ENCODE results near the gene MTERF4. TPM values are rescaled to one million over a fixed set of nuclear protein-coding genes. Genes with fewer than 3 reads are reported as not detected.

MTERF4 gene
- total and polyA plus RNA-seq, 10 of the 15 experiments (the other 5 are each of a cell fraction or from before 2014, with no cell fraction given), result 36.7 to 69.1 (median 45.5) TPM

GRCh38 chr2:241099246-241099645 lies 2.8 kb downstream of the MTERF4 start (continued):
- TF ChIP-seq USF2 (IDR thresholded peaks at IDR 0.05; ENCODE audit: borderline replicate concordance, low read depth, low read length) (no peak), NR2F1 (conservative IDR thresholded peaks at IDR 0.05) (peak; percentile 13; the same call in 1 of the 2 replicates), TARDBP (IDR thresholded peaks at IDR 0.05; ENCODE audit: borderline replicate concordance) (no peak), BCL11A (IDR thresholded peaks at IDR 0.05; ENCODE audit: low read depth, low read length) (no peak), CHD2 (IDR thresholded peaks at IDR 0.05; ENCODE audit: borderline replicate concordance, low read depth, low read length) (no peak), RELB (IDR thresholded peaks at IDR 0.05; ENCODE audit: low read depth) (peak; percentile 57; the same call in 1 of the 2 replicates), DPF2 (IDR thresholded peaks at IDR 0.05) (0 out of 2 replicates have a peak, but pooled peaks have one; percentile 32), SMC3 (IDR thresholded peaks at IDR 0.05; ENCODE audit: borderline replicate concordance, low read length) (0 out of 2 replicates have a peak, but pooled peaks have one; percentile 4)

GRCh38 chr2:241096979-241097378 lies 5.1 kb downstream of the MTERF4 start:
- ChIA-PET RAD21 (ENCODE audit: unreplicated experiment) (interaction anchor here (1.3 to 1.6 kb wide), 2 partner anchors 52 to 261 kb away, joined by 3 to 8 read pairs; partner anchors contain the start of gene PASK), SMC1A (ENCODE audit: uncharacterized antibody, unreplicated experiment) (interaction anchor here (0.6 to 3.1 kb wide), 8 partner anchors 9 to 261 kb away, joined by 3 to 13 read pairs (median 3); no protein-coding TSS in a partner anchor), POLR2A (interaction anchor here (1.0 to 1.7 kb wide), 3 partner anchors 15 to 218 kb away, joined by 3 to 7 read pairs (median 3); no protein-coding TSS in a partner anchor), CTCF (interaction anchor here (1.5 kb wide), 3 partner anchors 13 to 52 kb away, joined by 3 to 7 read pairs (median 5); partner anchors contain the start of gene PASK)
- in situ Hi-C loops (cut with MboI), result no loop called here
- H3K4me1 ChIP-seq (ENCODE audit: control insufficient read depth, insufficient read depth, low read length), result peaks cover 38% of the 10 kb centered on the region
- peak overlapping the region; percentile 90 for H3K27ac ChIP-seq (ENCODE audit: control insufficient read depth, insufficient read depth)
- H3K79me2 ChIP-seq (ENCODE audit: control insufficient read depth, insufficient read depth, low read length), result peaks cover 74% of the 10 kb centered on the region
- peak overlapping the region; percentile 61; the same call in 1 of the 2 replicates for H3K4me3 ChIP-seq
- FAIRE-seq, result peak; percentile 81
- H2AFZ ChIP-seq (ENCODE audit: control insufficient read depth, low read depth, low read length), result no peak overlapping the region
- peak overlapping the region; percentile 44 for H3K4me2 ChIP-seq (ENCODE audit: control insufficient read depth, insufficient read depth)
- no peaks in the 10 kb centered on the region for H3K9me3 ChIP-seq (replicated peaks; ENCODE audit: control insufficient read depth, insufficient read depth, low read length)
- peak; percentile 58 for ATAC-seq
- peaks cover 20 to 37% of the 10 kb centered on the region in 2 experiments for H3K36me3 ChIP-seq (ENCODE audit: control insufficient read depth in 2 of 2, insufficient read depth in 2 of 2, low read length in 1 of 2)
- no peaks in the 10 kb centered on the region for H3K27me3 ChIP-seq (replicated peaks in 1 of 2; ENCODE audit: control insufficient read depth in 2 of 2, insufficient read depth in 2 of 2, low read length in 1 of 2)
- WGBS (ENCODE audit: insufficient coverage, insufficient replicate concordance, low lambda C conversion rate, missing lambda C conversion rate), result under 1% methylated on average over 8 of the region's 8 CpGs
- H4K20me1 ChIP-seq (ENCODE audit: control insufficient read depth, insufficient read depth), result no peaks in the 10 kb centered on the region
- intact Hi-C loops (cut with micrococcal nuclease; ENCODE audit: unreplicated experiment), result loop anchor here (1.0 kb wide), 1 partner anchor 9 kb away; no protein-coding TSS in a partner anchor
- peak overlapping the region; percentile 76 for H3K9ac ChIP-seq (ENCODE audit: control insufficient read depth, insufficient read depth, low read length)
- DNase-seq (ENCODE audit: low read depth, low spot score), result peak; percentile 86
- BruUV-seq (replicated peaks), result no TSS peak
- no peak for TF ChIP-seq TAF1 (IDR thresholded peaks at IDR 0.05; ENCODE audit: borderline replicate concordance, low read depth, low read length)
- TF ChIP-seq TCF3 (IDR thresholded peaks at IDR 0.05; ENCODE audit: borderline replicate concordance, insufficient read depth, low read depth, low read length), result 0 out of 2 replicates have a peak, but pooled peaks have one; percentile 61
- TF ChIP-seq BRCA1 (IDR thresholded peaks at IDR 0.05; ENCODE audit: low read depth, low read length), result no peak
- TF ChIP-seq PAX5 (IDR thresholded peaks at IDR 0.05; ENCODE audit: borderline replicate concordance, low read depth, low read length), result peak; percentile 94
- TF ChIP-seq PBX3 (IDR thresholded peaks at IDR 0.05; ENCODE audit: insufficient replicate concordance, low read depth, low read length), result no peak
- TF ChIP-seq TCF12 (IDR thresholded peaks at IDR 0.05; ENCODE audit: low read depth, low read length), result no peak
- TF ChIP-seq FOS (IDR thresholded peaks at IDR 0.05; ENCODE audit: borderline replicate concordance, extremely low read depth, insufficient read length), result no peak
- TF ChIP-seq RELB (IDR thresholded peaks at IDR 0.05; ENCODE audit: low read depth), result peak; percentile 71; the same call in 1 of the 2 replicates
- TF ChIP-seq RBBP5 (conservative IDR thresholded peaks at IDR 0.05), result no peak
- TF ChIP-seq POLR2A (IDR thresholded peaks at IDR 0.05; ENCODE audit: low read depth, low read length), result 0 out of 2 replicates have a peak, but pooled peaks have one; percentile 34
- no peak for TF ChIP-seq NR2C2 (IDR thresholded peaks at IDR 0.05; ENCODE audit: borderline replicate concordance, control insufficient read depth, insufficient read length, low read depth)
- TF ChIP-seq NR2F1 (conservative IDR thresholded peaks at IDR 0.05), result peak; percentile 80
